Activated T-helper 17 cell treated with anti-CD3 and anti-CD28 coated beads, Interleukin-2, amount 50 U/mL, for 72 hours (primary cell): ENCODE data around the gene TTLL9. TPM values are rescaled to one million over a fixed set of nuclear protein-coding genes. Genes with fewer than 3 reads are reported as not detected.

Experiments used
- ATAC-seq: fragments of 150-1000 bp; cut with Tn5 transposase; replicated peaks from 2 replicates; pipeline ENCODE4 v1.10.0; 2021; ENCODE audit warnings: mild to moderate bottlenecking, moderate library complexity
- H3K27ac Mint-ChIP-seq: one replicate; pipeline ENCODE4 v1.8.0; 2022; ENCODE audit warnings: mixed read lengths
- H3K27me3 Mint-ChIP-seq: one replicate; pipeline ENCODE4 v1.8.0; 2022; ENCODE audit warnings: mixed read lengths
- H3K36me3 Mint-ChIP-seq: one replicate; pipeline ENCODE4 v1.8.0; 2022; ENCODE audit warnings: low read depth, mild to moderate bottlenecking, mixed read lengths
- H3K4me1 Mint-ChIP-seq: one replicate; pipeline ENCODE4 v1.8.0; 2022; ENCODE audit warnings: mixed read lengths
- H3K4me3 Mint-ChIP-seq: one replicate; pipeline ENCODE4 v1.8.0; 2022; ENCODE audit warnings: mild to moderate bottlenecking, mixed read lengths
- H3K9me3 Mint-ChIP-seq: one replicate; pipeline ENCODE4 v1.8.0; 2022; ENCODE audit warnings: mixed read lengths
- total RNA-seq, 2 donors: library from RNA; stranded (reverse); gene quantifications; one replicate each; pipeline ENCODE4 v1.2.3, GENCODE V29; 2022

Gene TTLL9
- total RNA-seq, 2 donors from 2014 or later, result not detected

DNA sequence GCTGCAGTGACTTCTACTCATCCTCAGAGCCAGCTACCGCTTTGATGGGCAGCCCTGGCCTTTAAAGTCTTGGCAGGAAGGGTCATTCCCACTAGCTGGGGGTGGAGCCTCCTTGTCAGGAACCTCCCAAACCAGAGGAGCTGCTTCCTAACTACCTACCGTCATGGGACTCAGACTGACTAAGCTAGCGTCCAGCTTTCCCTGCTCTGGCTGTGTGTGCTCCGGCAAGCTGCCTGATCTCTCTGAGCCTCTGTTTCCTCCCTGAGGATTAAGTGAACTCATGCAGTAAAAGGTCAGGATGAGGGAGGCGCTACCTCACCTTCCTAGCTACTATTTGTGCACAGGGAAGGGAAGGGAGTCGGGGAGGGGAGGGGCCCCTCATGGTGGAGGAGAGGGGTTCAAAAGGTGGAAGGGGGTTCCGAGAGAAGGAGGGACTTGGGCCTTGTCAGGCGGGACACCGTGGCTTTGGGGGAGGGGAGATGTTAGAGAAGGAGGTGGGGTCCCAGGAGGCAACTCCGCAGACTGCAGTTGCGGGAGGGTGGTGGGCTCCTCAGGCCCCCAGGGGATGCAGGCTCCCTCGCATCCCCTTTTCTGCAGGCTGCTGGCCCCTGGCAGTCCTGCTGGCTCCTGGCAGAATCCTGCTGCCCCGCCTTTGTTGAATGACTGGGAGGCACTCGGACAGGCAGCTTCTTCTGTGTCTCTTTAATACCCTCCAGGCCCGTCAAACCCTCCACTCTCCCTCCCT lies 9.9 kb upstream of the TTLL9 start:
- Mint-ChIP-seq H3K27ac (no peak overlapping the region), H3K36me3 (no peaks in the 10 kb centered on the region), H3K9me3 (no peaks in the 10 kb centered on the region), H3K4me1 (peaks cover 5% of the 10 kb centered on the region), H3K4me3 (peak overlapping the region; percentile 20), H3K27me3 (peaks cover 17% of the 10 kb centered on the region)
- no peak for ATAC-seq

DNA sequence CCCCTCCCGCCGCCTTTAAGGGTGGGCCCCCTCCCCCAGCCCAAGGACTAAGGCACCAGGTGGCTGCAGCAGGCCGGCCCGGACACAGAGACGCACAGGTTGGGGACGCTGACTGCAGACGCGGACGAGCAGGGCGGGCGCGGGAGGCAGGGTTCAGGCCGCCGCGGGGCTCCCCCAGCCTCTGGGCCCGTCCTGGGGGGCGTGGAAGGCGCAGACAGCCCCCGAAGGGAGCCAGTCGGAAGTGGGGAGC lies 9.4 kb upstream of the TTLL9 start:
- H3K4me1 Mint-ChIP-seq, result peaks cover 5% of the 10 kb centered on the region
- H3K27ac Mint-ChIP-seq, result no peak overlapping the region

DNA sequence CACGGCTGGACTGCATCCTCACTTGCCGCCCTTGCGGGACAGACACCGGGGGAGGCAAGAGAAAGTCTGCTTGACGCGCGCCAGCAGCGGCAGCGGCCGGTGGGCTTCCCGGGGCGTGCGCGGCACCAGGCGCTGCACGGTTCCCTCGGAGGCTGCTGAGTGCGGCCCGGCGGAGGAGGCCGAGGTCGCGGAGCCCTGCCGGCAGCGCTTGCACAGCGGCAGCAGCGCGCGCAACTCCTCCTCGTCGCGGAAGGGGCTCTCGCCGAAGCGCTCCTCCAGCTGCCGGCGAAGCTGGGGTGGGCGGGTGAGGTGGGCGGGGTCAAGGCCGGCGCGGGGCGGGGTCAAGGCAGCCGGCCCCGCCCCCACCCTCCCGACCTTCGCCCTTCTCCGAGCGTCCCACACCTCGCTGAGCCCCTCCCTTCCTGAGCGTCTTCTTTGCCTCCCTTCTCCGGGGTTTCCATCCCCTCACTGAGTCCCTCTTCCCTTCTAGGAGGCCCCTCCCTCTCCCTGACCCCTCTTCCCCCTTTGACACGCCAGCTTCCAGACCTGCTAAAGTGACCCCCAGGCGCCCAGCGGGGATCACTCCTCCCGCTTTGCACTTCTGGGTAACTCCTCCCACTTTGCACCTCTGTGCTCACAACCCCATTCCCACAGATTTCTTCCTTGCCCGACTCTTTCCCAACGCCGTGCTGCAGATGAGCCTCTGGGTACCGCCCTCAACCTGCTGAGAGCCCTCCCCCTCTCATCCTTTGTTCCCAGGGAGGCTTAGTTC lies 8.9 kb upstream of the TTLL9 start:
- H3K4me3 Mint-ChIP-seq, result peak overlapping the region; percentile 64
- peak; percentile 70 for ATAC-seq
- peaks cover 5% of the 10 kb centered on the region for H3K4me1 Mint-ChIP-seq
- H3K27ac Mint-ChIP-seq, result peak overlapping the region; percentile 16
- H3K9me3 Mint-ChIP-seq, result no peaks in the 10 kb centered on the region
- H3K36me3 Mint-ChIP-seq, result no peaks in the 10 kb centered on the region
- H3K27me3 Mint-ChIP-seq, result peaks cover 17% of the 10 kb centered on the region

More for the DNA sequence above, 9.4 kb upstream of the TTLL9 start:
- H3K9me3 Mint-ChIP-seq, result no peaks in the 10 kb centered on the region
- no peaks in the 10 kb centered on the region for H3K36me3 Mint-ChIP-seq
- peaks cover 17% of the 10 kb centered on the region for H3K27me3 Mint-ChIP-seq
- H3K4me3 Mint-ChIP-seq, result peak overlapping the region; percentile 20
- peak; percentile 42 for ATAC-seq

DNA sequence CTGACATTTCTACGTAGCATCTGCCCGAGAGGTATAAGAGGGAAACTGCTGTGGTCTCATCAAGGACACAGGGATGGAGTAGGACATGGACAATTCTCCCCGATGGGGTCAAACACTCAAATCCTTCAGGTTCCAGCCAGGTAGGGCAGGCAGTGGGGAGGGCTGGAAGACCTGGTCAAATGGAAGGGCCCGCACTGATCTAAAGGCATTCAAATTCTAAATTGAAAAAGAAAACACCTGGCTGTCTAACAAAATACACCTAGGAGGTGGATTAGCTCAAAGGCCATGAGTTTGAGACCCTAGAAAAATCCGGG lies 8.3 kb upstream of the TTLL9 start:
- peak overlapping the region; percentile 16 for H3K27ac Mint-ChIP-seq
- ATAC-seq, result no peak
- H3K27me3 Mint-ChIP-seq, result peaks cover 17% of the 10 kb centered on the region
- H3K36me3 Mint-ChIP-seq, result no peaks in the 10 kb centered on the region
- peaks cover 5% of the 10 kb centered on the region for H3K4me1 Mint-ChIP-seq
- H3K9me3 Mint-ChIP-seq, result no peaks in the 10 kb centered on the region
- H3K4me3 Mint-ChIP-seq, result peak overlapping the region; percentile 64

DNA sequence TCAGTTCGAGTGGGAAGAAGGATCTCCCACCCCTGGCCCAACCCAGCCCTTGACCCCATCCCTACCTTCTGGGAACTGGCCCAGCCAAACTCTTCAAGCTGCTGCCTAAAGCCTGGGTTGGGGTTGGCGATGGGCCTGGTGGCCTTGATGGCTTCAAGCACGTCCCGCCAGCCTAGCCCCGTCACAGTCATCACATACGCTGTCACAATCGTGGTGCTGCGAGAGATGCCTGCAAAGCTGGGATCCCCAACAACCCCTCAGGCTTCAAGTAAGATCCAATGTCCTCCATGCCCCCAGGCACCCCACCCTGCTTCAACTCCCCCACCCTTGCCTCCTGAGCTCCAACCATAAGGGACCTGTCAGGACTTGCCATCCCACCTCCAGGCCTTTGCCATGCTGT lies 7.9 kb upstream of the TTLL9 start:
- H3K4me1 Mint-ChIP-seq, result peaks cover 5% of the 10 kb centered on the region
- H3K9me3 Mint-ChIP-seq, result no peaks in the 10 kb centered on the region
- H3K27ac Mint-ChIP-seq, result no peak overlapping the region
- no peaks in the 10 kb centered on the region for H3K36me3 Mint-ChIP-seq
- H3K4me3 Mint-ChIP-seq, result peak overlapping the region; percentile 64
- peaks cover 14% of the 10 kb centered on the region for H3K27me3 Mint-ChIP-seq
- no peak for ATAC-seq

DNA sequence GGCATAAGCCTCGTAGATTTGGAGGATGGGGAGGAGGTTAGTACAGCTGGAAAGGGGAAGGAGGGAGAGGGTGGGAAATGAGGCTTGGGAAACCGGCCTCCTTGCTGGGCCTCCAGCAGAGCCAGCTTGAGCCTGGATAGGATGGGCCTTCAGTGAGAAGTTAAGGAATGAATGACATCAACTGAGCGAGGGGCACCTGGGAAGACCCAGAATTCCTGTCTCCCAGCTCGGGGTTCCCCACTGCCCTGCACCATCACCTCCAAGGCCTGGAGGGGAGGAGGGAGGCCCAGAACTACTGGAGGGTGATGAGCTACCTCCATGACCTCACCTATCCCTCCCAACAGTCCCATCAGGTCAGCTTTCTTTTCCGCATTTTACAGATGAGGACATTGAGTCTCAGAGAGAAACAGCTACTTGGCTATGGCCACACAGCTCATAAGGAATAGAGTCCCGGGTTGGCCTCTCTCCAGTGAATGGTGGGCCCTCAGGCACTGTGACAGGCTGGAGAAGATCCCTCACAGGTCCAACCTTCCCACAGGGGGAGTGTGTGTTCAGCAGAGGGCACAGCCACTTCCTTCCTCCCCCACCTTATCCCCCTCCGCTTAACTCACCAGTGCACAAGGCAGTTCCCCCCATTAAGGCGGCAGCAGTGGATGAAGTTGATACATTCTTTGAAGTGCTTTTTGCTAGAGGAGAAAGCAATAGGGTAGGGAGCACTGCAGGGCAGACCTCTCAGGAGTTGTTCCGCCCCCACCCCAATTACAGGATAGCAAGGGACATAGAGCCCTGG lies 6.9 kb upstream of the TTLL9 start:
- Mint-ChIP-seq H3K9me3 (no peaks in the 10 kb centered on the region), H3K27me3 (peaks cover 11% of the 10 kb centered on the region), H3K27ac (no peak overlapping the region), H3K4me3 (no peak overlapping the region), H3K4me1 (peaks cover 5% of the 10 kb centered on the region), H3K36me3 (no peaks in the 10 kb centered on the region)
- ATAC-seq, result no peak

DNA sequence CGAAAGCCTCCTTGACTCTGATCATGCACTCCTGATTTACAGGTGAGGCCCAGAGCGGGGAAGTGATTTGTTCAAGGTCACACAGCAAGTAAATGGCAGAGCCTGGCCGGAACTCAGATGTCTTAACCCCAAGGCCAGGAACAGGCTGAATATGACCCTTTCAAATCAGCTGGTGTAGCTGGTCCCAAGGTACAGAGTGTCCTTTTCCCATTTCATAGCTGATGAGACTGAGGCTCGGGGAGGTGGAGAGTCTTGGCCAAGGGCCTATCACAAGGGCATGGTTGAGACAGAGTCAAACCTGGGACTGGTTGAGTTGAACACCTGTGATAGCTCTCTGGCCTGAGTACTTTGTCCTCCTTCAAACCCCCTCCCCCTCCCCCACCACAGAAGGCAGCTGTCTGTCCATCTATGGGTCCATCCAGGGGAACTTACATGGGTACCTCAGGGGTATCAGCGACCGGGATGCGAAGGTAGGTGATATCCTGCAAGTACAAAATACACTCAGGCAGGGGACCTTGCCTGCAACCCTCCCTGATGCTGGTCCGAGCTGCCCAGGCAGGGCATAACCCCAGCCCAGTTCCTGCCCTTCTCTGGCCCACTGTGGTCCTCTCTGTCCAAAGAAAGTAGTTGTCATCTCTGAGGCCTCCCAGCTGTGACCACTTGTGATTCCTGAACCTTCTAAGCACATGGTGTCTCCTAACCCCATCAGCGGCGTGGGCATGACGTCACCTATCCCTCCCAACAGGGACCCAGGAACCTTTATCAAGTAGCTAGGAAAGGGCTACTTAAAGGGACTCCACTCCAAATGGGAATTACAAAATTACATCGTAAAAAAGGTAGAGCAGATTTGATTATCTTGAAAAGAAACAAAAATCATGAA lies 5.7 kb upstream of the TTLL9 start:
- H3K36me3 Mint-ChIP-seq, result peaks cover 5% of the 10 kb centered on the region
- peaks cover 18% of the 10 kb centered on the region for H3K27me3 Mint-ChIP-seq
- H3K9me3 Mint-ChIP-seq, result no peaks in the 10 kb centered on the region
- H3K4me3 Mint-ChIP-seq, result no peak overlapping the region
- H3K4me1 Mint-ChIP-seq, result peaks cover 8% of the 10 kb centered on the region
- no peak overlapping the region for H3K27ac Mint-ChIP-seq
- ATAC-seq, result no peak

DNA sequence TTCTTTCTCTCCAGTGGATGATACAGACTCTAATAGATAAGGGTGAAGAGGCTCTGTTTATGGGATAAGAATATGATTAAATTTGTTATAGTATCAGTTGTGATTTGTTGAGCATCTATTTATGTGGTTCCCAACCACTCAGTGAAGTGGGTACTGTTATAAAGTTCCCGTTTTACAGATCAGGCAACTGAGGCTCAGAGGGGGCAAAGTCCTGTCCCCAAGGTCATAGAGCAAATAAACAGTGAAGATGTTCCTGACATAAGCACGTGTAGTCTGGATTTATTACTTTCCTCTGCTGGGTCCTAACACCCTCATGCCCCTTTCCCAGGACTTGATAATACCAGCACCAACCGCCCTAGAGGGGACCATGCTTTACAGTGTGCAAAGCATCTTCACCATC lies 4.2 kb upstream of the TTLL9 start:
- ATAC-seq, result no peak
- peaks cover 13% of the 10 kb centered on the region for H3K36me3 Mint-ChIP-seq

DNA sequence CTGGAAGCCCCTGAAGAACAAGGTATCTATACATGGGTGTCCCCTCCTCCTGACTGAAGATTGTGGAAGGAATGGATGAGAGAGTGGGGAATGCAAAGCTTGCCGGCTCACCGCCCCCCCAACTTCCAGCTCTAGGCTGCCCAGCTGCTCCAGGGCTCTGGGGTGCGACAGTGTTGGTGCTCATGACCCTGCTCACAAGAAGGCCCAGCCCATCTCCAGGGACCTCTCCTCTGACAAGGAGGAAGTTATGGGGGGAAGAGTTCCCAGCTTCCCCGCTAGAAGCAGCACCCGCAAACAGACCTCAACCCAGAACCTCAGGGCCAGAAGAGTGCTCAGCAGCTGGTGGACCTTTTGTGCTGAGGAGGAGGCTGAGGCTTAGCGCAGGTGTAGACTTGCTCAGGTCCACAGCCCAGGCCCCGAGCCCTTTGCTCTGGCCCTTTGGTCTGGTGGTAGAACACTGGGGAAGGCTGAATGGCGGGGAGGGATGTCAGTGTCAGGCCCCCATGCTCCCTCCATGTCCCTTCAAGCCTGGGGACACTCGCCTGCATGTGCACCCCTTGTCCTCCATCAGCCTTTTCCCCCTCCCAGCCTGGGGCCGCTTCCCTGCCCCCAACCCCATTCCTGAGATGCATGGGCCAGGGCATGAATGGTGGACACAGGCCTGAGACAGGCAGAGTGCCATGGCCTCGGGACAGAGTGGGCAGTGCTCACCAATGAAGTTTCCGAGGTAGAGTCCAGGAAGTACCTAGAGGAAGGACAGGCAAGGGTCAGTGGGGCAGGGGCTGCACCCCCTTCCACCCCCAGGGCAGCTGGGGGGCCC lies 1.4 kb upstream of the TTLL9 start:
- peaks cover 13% of the 10 kb centered on the region for H3K36me3 Mint-ChIP-seq
- peaks cover 11% of the 10 kb centered on the region for H3K4me1 Mint-ChIP-seq
- ATAC-seq, result no peak
- H3K9me3 Mint-ChIP-seq, result no peaks in the 10 kb centered on the region
- peak overlapping the region; percentile 85 for H3K4me3 Mint-ChIP-seq
- peaks cover 29% of the 10 kb centered on the region for H3K27me3 Mint-ChIP-seq
- peak overlapping the region; percentile 79 for H3K27ac Mint-ChIP-seq

More for the DNA sequence above, 4.2 kb upstream of the TTLL9 start:
- peaks cover 20% of the 10 kb centered on the region for H3K27me3 Mint-ChIP-seq
- H3K27ac Mint-ChIP-seq, result no peak overlapping the region
- H3K4me3 Mint-ChIP-seq, result no peak overlapping the region
- no peaks in the 10 kb centered on the region for H3K9me3 Mint-ChIP-seq
- peaks cover 16% of the 10 kb centered on the region for H3K4me1 Mint-ChIP-seq

DNA sequence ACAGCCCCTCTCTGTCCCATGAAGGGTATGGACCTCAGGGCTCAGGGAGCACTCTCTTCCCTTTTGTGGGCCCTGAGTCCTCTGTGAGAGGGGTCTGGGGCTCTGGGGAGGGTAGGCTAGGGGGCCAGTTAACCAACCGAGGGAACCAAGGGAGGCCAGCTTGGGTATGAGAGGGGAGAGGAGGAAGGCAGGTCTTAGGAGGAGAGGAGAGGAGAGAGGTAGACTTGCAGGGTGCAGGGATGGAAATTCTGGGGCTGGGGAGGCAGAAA lies 827 bp upstream of the TTLL9 start:
- H3K9me3 Mint-ChIP-seq, result no peaks in the 10 kb centered on the region
- peaks cover 13% of the 10 kb centered on the region for H3K36me3 Mint-ChIP-seq
- H3K27me3 Mint-ChIP-seq, result peaks cover 30% of the 10 kb centered on the region
- peak overlapping the region; percentile 85 for H3K4me3 Mint-ChIP-seq
- peaks cover 11% of the 10 kb centered on the region for H3K4me1 Mint-ChIP-seq
- no peak for ATAC-seq
- peak overlapping the region; percentile 79 for H3K27ac Mint-ChIP-seq

DNA sequence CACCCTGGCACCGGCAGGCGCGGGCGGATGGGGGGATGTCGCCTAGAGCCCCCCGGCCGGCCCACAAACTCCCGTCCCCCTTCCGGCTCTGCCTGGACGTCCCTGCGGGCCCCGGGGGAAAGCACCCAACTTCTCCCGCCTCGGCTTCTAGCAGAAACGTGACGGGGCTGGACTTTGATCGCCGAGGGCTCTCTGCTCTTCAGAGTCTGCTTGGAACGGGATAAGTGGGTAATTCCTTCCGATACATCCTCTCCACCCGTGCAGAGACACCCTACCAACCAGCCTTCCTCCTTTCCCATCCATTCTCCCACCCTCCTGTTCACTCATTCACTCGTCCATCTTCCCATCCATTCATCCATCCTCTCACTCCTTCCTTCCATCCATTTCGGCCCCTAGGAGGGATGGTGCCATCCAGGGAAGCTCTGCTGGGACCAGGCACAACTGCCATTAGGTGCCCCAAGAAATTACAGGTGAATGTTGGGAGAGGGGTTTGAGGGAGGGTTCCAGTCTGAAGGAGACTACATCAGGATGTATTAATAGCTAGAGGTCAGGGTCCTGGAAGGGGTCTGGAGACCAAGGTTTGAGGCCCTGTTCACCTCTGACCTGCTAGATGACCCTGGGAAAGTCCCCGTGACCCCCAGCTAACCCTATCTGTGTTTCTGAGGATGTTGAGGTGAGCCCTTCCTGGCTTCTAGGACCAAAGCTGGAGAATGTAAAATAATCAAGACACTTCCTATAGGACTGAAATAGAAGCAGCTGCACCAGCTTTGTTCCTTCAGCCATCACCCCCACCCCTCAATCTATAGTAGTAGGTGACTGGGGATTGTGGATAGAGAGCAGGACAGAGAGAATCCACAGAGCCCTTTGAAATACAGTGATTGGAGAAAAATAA lies 538 bp downstream of the TTLL9 start:
- ATAC-seq, result no peak
- peak overlapping the region; percentile 85 for H3K4me3 Mint-ChIP-seq
- H3K27me3 Mint-ChIP-seq, result peaks cover 30% of the 10 kb centered on the region

DNA sequence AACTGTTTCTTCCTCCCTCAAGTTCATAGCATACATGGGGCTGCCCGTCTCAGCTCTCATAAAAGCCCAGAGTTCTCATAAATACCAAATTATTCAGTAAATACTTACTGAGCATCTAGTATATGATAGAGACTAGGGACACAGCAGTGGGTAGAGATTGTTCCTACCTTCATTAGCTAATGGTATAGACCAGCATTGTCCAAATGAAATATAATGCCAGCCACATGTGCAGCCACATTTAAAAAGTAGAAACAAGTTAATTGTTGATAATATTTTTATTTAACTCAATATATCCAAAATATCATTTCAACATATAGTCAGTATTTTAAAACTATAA lies 1.2 kb downstream of the TTLL9 start:
- Mint-ChIP-seq H3K4me1 (peaks cover 11% of the 10 kb centered on the region), H3K9me3 (no peaks in the 10 kb centered on the region), H3K4me3 (no peak overlapping the region), H3K27me3 (peaks cover 30% of the 10 kb centered on the region), H3K27ac (no peak overlapping the region), H3K36me3 (peaks cover 13% of the 10 kb centered on the region)
- ATAC-seq, result no peak

More for the DNA sequence above, 538 bp downstream of the TTLL9 start:
- Mint-ChIP-seq H3K4me1 (peaks cover 11% of the 10 kb centered on the region), H3K36me3 (peaks cover 13% of the 10 kb centered on the region), H3K27ac (peak overlapping the region; percentile 71), H3K9me3 (no peaks in the 10 kb centered on the region)

DNA sequence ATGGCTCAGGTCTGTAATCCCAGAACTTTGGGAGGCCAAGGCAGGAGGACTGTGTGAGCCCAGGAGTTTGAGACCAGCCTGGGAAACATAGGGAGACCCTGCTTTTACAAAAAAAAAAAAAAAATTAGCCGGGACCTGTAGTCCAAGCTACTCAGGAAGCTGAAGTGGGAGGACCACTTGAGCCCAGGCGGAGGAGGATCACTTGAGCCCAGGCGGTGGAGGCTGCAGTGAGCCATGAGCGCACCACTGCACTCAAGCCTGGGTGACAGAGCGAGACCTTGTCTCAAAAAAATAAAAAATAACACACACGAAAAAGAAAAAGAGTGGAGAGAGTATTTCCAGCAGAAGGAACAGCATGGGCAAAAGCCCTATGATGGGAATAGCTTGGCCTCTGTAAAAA lies 2.0 kb downstream of the TTLL9 start:
- Mint-ChIP-seq H3K27me3 (peaks cover 30% of the 10 kb centered on the region), H3K4me3 (no peak overlapping the region), H3K27ac (no peak overlapping the region), H3K36me3 (peaks cover 13% of the 10 kb centered on the region), H3K4me1 (peaks cover 11% of the 10 kb centered on the region), H3K9me3 (no peaks in the 10 kb centered on the region)
- no peak for ATAC-seq
